ENCODE data around the gene CHAC1. TPM values are rescaled to one million over a fixed set of nuclear protein-coding genes. Genes with fewer than 3 reads are reported as not detected.

Gene CHAC1
- polyA plus RNA-seq, 4 donors, result 0.96 to 37.3 (median 5.0) TPM

DNA sequence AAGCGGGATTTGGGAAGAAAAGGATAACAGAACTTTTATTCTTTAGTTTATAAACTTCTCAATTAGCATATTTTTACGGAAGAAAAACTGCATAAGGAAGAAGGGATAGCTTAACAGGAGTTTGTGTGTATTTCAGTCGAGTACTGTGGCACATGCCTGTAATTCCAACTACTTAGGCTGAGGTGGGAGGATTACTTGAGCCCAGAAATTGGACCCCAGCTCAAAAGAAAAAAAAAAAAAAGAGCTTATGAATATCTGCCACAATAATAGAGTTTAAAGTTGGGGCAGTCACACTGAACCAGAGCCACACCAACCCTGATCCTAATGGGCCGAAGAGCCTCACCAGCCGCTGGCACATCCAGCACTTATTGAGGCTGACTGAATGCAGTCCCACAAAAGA, 31.1 kb downstream of the CHAC1 start:
- Histone ChIP-seq H3K36me3 (ENCODE audit: control insufficient read depth in 3 of 3, insufficient read depth in 2 of 3, low read depth in 1 of 3, low read length in 3 of 3) (peaks cover 51 to 67% (median 57%) of the 10 kb centered on the region in 3 donors), H3K9me3 (ENCODE audit: control insufficient read depth in 2 of 2, insufficient read depth in 1 of 2, low read depth in 1 of 2, low read length in 1 of 2) (no peaks in the 10 kb centered on the region), H3K27me3 (ENCODE audit: control insufficient read depth in 3 of 3, insufficient read depth in 3 of 3, low read length in 3 of 3) (no peaks in the 10 kb centered on the region), H3K4me3 (ENCODE audit: low read depth in 1 of 3, low read length in 3 of 3) (no peak overlapping the region), H3K4me1 (ENCODE audit: control insufficient read depth in 3 of 3, insufficient read depth in 2 of 3, low read depth in 1 of 3, low read length in 2 of 3) (no peaks in the 10 kb centered on the region), H3K27ac (ENCODE audit: low read depth in 1 of 3, low read length in 2 of 3) (no peak overlapping the region)
- 88 to 96% (median 95%) methylated on average over 5 of the region's 5 CpGs for WGBS, 3 donors
- DNase-seq, result no peak
- FAIRE-seq, result no peak

DNA sequence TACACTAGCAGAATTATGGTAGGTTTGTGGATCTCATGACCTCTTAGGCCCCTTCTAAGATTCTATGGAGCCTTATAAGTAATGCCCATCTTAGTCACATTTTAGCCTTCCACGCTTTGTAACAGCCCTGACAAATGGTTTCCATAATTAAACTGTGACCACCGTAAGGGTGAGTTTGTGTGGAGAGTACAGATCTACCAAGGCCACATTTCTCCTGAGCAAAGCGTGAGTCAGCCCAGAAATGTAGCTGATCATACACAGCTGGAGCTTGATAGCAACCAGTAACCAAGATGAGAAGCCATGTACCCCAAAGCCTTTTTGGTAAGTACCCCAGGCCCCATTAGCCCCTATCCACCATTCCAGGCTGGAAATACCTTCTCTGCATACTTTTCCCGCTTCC, 31.7 kb downstream of the CHAC1 start:
- FAIRE-seq (no peak), DNase-seq (no peak)
- Histone ChIP-seq H3K27ac (ENCODE audit: low read depth in 1 of 3, low read length in 2 of 3) (no peak overlapping the region), H3K36me3 (ENCODE audit: control insufficient read depth in 3 of 3, insufficient read depth in 2 of 3, low read depth in 1 of 3, low read length in 3 of 3) (peaks cover 47 to 63% (median 52%) of the 10 kb centered on the region in 3 donors), H3K4me3 (ENCODE audit: low read depth in 1 of 3, low read length in 3 of 3) (no peak overlapping the region), H3K9me3 (ENCODE audit: control insufficient read depth in 2 of 2, insufficient read depth in 1 of 2, low read depth in 1 of 2, low read length in 1 of 2) (no peaks in the 10 kb centered on the region), H3K4me1 (ENCODE audit: control insufficient read depth in 3 of 3, insufficient read depth in 2 of 3, low read depth in 1 of 3, low read length in 2 of 3) (no peaks in the 10 kb centered on the region), H3K27me3 (ENCODE audit: control insufficient read depth in 3 of 3, insufficient read depth in 3 of 3, low read length in 3 of 3) (no peaks in the 10 kb centered on the region)
- 93 to 97% (median 95%) methylated on average over 4 of the region's 4 CpGs for WGBS, 3 donors

DNA sequence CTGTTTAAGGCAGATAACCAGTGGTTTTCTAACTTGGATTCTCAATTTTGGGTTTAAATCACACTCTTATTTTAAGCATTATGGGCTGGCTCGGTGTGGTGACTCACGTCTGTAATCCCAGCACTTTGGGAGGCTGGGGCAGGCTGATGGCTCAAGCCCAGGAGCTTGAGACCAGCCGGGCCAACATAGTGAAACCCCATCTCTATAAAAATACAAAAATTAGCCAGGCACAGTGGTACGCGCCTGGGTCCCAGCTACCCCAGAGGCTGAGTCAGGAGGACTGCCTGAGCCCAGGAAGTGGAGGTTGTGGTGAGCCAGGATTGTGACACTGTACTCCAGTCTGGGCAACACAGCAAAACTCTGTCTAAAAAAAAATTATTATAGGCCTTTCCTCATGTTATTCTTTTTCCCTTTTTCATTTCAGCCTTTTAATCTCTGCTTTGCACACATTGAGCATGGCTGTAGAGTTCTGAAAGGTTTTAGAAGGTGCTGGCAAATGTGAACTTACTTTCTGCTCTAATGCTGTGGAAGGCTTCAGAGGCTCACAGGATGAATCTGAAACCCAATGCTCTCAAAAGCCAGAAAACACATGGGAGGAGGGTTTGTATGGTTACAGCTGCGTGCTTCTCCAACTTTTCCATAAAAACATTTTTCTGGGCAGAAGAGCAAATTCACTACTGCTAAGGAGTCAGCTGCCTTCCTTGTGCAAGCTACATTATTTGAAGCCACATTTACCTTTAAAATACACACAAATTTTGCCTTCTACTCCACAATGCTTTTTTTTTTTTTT, 32.5 kb downstream of the CHAC1 start:
- DNase-seq (no peak), FAIRE-seq (no peak)
- no peaks in the 10 kb centered on the region for H3K27me3 ChIP-seq (ENCODE audit: control insufficient read depth in 3 of 3, insufficient read depth in 3 of 3, low read length in 3 of 3)
- H3K4me1 ChIP-seq (ENCODE audit: control insufficient read depth in 3 of 3, insufficient read depth in 2 of 3, low read depth in 1 of 3, low read length in 2 of 3), result no peaks in the 10 kb centered on the region
- H3K4me3 ChIP-seq (ENCODE audit: low read depth in 1 of 3, low read length in 3 of 3), result no peak overlapping the region
- no peak overlapping the region for H3K27ac ChIP-seq (ENCODE audit: low read depth in 1 of 3, low read length in 2 of 3)
- H3K36me3 ChIP-seq (ENCODE audit: control insufficient read depth in 3 of 3, insufficient read depth in 2 of 3, low read depth in 1 of 3, low read length in 3 of 3), result peaks cover 42 to 57% (median 47%) of the 10 kb centered on the region in 3 donors
- WGBS, 3 donors, result 91 to 94% (median 93%) methylated on average over 6 of the region's 6 CpGs
- no peaks in the 10 kb centered on the region for H3K9me3 ChIP-seq (ENCODE audit: control insufficient read depth in 2 of 2, insufficient read depth in 1 of 2, low read depth in 1 of 2, low read length in 1 of 2)

GRCh38 chr15:40986820-40987219, 33.5 kb downstream of the CHAC1 start:
- Histone ChIP-seq H3K27ac (ENCODE audit: low read depth in 1 of 3, low read length in 2 of 3) (no peak overlapping the region), H3K9me3 (ENCODE audit: control insufficient read depth in 2 of 2, insufficient read depth in 1 of 2, low read depth in 1 of 2, low read length in 1 of 2) (no peaks in the 10 kb centered on the region), H3K27me3 (ENCODE audit: control insufficient read depth in 3 of 3, insufficient read depth in 3 of 3, low read length in 3 of 3) (no peaks in the 10 kb centered on the region), H3K4me1 (ENCODE audit: control insufficient read depth in 3 of 3, insufficient read depth in 2 of 3, low read depth in 1 of 3, low read length in 2 of 3) (no peaks in the 10 kb centered on the region), H3K4me3 (ENCODE audit: low read depth in 1 of 3, low read length in 3 of 3) (no peak overlapping the region), H3K36me3 (ENCODE audit: control insufficient read depth in 3 of 3, insufficient read depth in 2 of 3, low read depth in 1 of 3, low read length in 3 of 3) (peaks cover 42 to 52% (median 42%) of the 10 kb centered on the region in 3 donors)
- DNase-seq (no peak), FAIRE-seq (no peak)
- WGBS, 3 donors, result 91 to 97% (median 94%) methylated on average over 7 of the region's 7 CpGs

- FAIRE-seq (no peak), DNase-seq (no peak)
- no peaks in the 10 kb centered on the region for H3K27me3 ChIP-seq (ENCODE audit: control insufficient read depth in 3 of 3, insufficient read depth in 3 of 3, low read length in 3 of 3)
- peaks cover 32 to 44% (median 38%) of the 10 kb centered on the region in 3 donors for H3K36me3 ChIP-seq (ENCODE audit: control insufficient read depth in 3 of 3, insufficient read depth in 2 of 3, low read depth in 1 of 3, low read length in 3 of 3)
- no peak overlapping the region for H3K27ac ChIP-seq (ENCODE audit: low read depth in 1 of 3, low read length in 2 of 3)
- H3K4me1 ChIP-seq (ENCODE audit: control insufficient read depth in 3 of 3, insufficient read depth in 2 of 3, low read depth in 1 of 3, low read length in 2 of 3), result peaks cover 0 to 7% (median 0%) of the 10 kb centered on the region in 3 donors
- H3K9me3 ChIP-seq (ENCODE audit: control insufficient read depth in 2 of 2, insufficient read depth in 1 of 2, low read depth in 1 of 2, low read length in 1 of 2), result no peaks in the 10 kb centered on the region
- no peak overlapping the region for H3K4me3 ChIP-seq (ENCODE audit: low read depth in 1 of 3, low read length in 3 of 3)
- 93 to 96% (median 94%) methylated on average over 4 of the region's 4 CpGs for WGBS, 3 donors
Observed at GRCh38 chr15:40988156-40988555, 34.9 kb downstream of the CHAC1 start.

DNA sequence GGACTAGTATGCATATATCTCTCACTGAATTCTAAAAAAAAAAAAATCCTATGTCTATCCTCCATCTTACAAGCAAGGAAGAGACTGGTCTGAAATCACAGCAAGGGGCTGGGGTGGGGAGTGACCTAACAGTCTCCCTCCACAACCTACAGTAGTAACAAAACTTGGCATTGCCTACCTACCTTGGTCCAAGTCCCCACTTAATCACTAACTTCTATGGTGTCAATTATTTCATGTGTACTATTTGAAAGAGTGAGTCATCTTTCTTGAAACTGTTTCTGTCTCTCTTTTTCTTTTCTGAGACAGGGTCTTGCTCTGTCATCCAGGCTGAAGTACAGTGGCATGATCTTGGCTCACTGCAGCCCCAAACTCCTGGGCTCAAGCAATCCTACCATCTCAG, 36.8 kb downstream of the CHAC1 start:
- Histone ChIP-seq H3K36me3 (ENCODE audit: control insufficient read depth in 3 of 3, insufficient read depth in 2 of 3, low read depth in 1 of 3, low read length in 3 of 3) (peaks cover 22 to 35% (median 30%) of the 10 kb centered on the region in 3 donors), H3K4me3 (ENCODE audit: low read depth in 1 of 3, low read length in 3 of 3) (no peak overlapping the region), H3K9me3 (ENCODE audit: control insufficient read depth in 2 of 2, insufficient read depth in 1 of 2, low read depth in 1 of 2, low read length in 1 of 2) (no peaks in the 10 kb centered on the region), H3K27me3 (ENCODE audit: control insufficient read depth in 3 of 3, insufficient read depth in 3 of 3, low read length in 3 of 3) (no peaks in the 10 kb centered on the region), H3K27ac (ENCODE audit: low read depth in 1 of 3, low read length in 2 of 3) (no peak overlapping the region), H3K4me1 (ENCODE audit: control insufficient read depth in 3 of 3, insufficient read depth in 2 of 3, low read depth in 1 of 3, low read length in 2 of 3) (peaks cover 0 to 13% (median 2%) of the 10 kb centered on the region in 3 donors)
- FAIRE-seq (no peak), DNase-seq (no peak)

DNA sequence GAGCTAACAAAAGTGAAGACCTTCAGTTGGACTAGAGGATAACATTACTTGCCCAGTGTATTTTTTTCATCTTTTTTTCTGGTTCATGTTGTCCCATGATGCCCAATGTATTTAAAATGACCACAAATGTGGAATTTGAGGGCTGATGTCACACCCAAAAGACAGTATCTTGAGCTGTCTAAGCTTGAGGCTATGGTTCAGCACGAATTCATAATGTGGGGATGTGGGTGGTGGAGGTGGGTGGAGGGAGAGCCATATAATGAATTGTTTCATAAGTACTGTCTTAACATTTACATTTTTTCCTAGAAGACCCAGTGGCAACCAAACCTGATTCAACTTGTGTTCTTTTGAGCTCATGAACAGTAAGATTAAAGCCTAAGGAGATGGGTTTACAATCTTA, 37.5 kb downstream of the CHAC1 start:
- DNase-seq, result no peak
- 0% methylated on average over 1 of the region's 1 CpG for WGBS, 3 donors
- Histone ChIP-seq H3K4me3 (ENCODE audit: low read depth in 1 of 3, low read length in 3 of 3) (no peak overlapping the region), H3K27ac (ENCODE audit: low read depth in 1 of 3, low read length in 2 of 3) (no peak overlapping the region), H3K9me3 (ENCODE audit: control insufficient read depth in 2 of 2, insufficient read depth in 1 of 2, low read depth in 1 of 2, low read length in 1 of 2) (no peaks in the 10 kb centered on the region), H3K27me3 (ENCODE audit: control insufficient read depth in 3 of 3, insufficient read depth in 3 of 3, low read length in 3 of 3) (no peaks in the 10 kb centered on the region), H3K36me3 (ENCODE audit: control insufficient read depth in 3 of 3, insufficient read depth in 2 of 3, low read depth in 1 of 3, low read length in 3 of 3) (peaks cover 18 to 30% (median 26%) of the 10 kb centered on the region in 3 donors), H3K4me1 (ENCODE audit: control insufficient read depth in 3 of 3, insufficient read depth in 2 of 3, low read depth in 1 of 3, low read length in 2 of 3) (peaks cover 0 to 13% (median 2%) of the 10 kb centered on the region in 3 donors)
- FAIRE-seq, result no peak

DNA sequence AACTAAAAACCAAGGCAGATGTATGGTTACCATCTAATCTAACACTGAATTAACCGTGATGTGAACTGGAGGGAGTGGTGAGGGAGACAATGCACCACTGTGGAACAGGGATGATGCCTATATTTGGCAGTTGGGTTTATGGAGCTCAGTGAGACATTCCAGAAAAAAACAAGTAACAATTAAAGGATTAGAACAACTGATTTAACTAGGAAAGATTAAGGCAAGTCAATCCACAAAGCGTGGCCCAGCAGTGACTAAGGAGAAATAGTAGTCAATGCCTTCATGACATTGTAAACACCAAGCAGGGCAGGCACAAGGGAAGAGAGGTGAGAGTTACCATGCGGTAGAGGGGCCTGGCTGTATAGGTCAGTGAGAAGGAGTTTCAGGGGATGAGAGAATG, 38.1 kb downstream of the CHAC1 start:
- Histone ChIP-seq H3K27me3 (ENCODE audit: control insufficient read depth in 3 of 3, insufficient read depth in 3 of 3, low read length in 3 of 3) (no peaks in the 10 kb centered on the region), H3K4me1 (ENCODE audit: control insufficient read depth in 3 of 3, insufficient read depth in 2 of 3, low read depth in 1 of 3, low read length in 2 of 3) (peaks cover 0 to 13% (median 2%) of the 10 kb centered on the region in 3 donors), H3K4me3 (ENCODE audit: low read depth in 1 of 3, low read length in 3 of 3) (no peak overlapping the region), H3K36me3 (ENCODE audit: control insufficient read depth in 3 of 3, insufficient read depth in 2 of 3, low read depth in 1 of 3, low read length in 3 of 3) (peaks cover 15 to 30% (median 25%) of the 10 kb centered on the region in 3 donors), H3K27ac (ENCODE audit: low read depth in 1 of 3, low read length in 2 of 3) (no peak overlapping the region), H3K9me3 (ENCODE audit: control insufficient read depth in 2 of 2, insufficient read depth in 1 of 2, low read depth in 1 of 2, low read length in 1 of 2) (no peaks in the 10 kb centered on the region)
- WGBS, 3 donors, result 85 to 97% (median 92%) methylated on average over 3 of the region's 3 CpGs
- DNase-seq, result no peak
- no peak for FAIRE-seq

All from small intestine (tissue), 7 donors.